Transverse colon (tissue), 4 donors: ENCODE data around the gene LYPD4. TPM values are rescaled to one million over a fixed set of nuclear protein-coding genes. Genes with fewer than 3 reads are reported as not detected.
"Not testable (repeated sequence)": the region's sequence is repeated elsewhere in the genome, so short reads cannot be mapped to it uniquely, and the experiment has no call there.

Source experiments
- DNase-seq: peaks from one replicate; pipeline ENCODE4 v3.0.0-alpha.2; 2019
- H3K27ac ChIP-seq, 4 donors: fragments of 200-600 bp; sonication (generic); 2 replicates each; pipeline ENCODE4 v1.5.1; 2016 to 2018; ENCODE audit warnings: inconsistent platforms in 4 of 4
- H3K27me3 ChIP-seq: fragments of 200-600 bp; sonication (generic); 2 replicates; pipeline ENCODE4 v1.5.1; 2017; ENCODE audit warnings: inconsistent platforms
- H3K36me3 ChIP-seq, 4 donors: fragments of 200-600 bp; sonication (generic); 2 replicates each; pipeline ENCODE4 v1.5.1; 2017 to 2019; ENCODE audit warnings: inconsistent platforms in 4 of 4
- H3K4me1 ChIP-seq, 4 donors: fragments of 200-600 bp; sonication (generic); 2 replicates each; pipeline ENCODE4 v1.5.1; 2017 to 2020; ENCODE audit warnings: inconsistent platforms in 4 of 4
- H3K4me3 ChIP-seq, 4 donors: fragments of 200-600 bp; sonication (generic); 1 replicate in 1 of 4; 2 replicates in 3 of 4; pipeline versions ENCODE4 v1.5.1 to v1.6.1; 2017 to 2019; ENCODE audit warnings: inconsistent platforms in 4 of 4
- H3K9me3 ChIP-seq, 2 donors: fragments of 200-600 bp; sonication (generic); 2 replicates each; pipeline ENCODE4 v1.5.1; 2017 to 2019; ENCODE audit warnings: inconsistent platforms in 2 of 2
- EP300 ChIP-seq: sonication (generic); formaldehyde crosslinking; IDR thresholded peaks from one replicate; pipeline ENCODE4 v1.6.1; 2017; ENCODE audit warnings: antibody characterized with exemption, low read depth
- POLR2A ChIP-seq: fragments of 450-650 bp; IDR thresholded peaks from one replicate; pipeline ENCODE4 v1.6.1; 2016; ENCODE audit warnings: antibody characterized with exemption, mild to moderate bottlenecking, moderate library complexity
- POLR2AphosphoS5 ChIP-seq, 3 donors: sonication (generic); formaldehyde crosslinking; IDR thresholded peaks; one replicate each; pipeline ENCODE4 v1.6.1; 2016; ENCODE audit warnings: antibody characterized with exemption in 3 of 3
- WGBS, 2 donors: methylation state at CpG; one replicate each; pipeline ENCODE4 v1.1.5; 2018; ENCODE audit warnings: low coverage in 1 of 2; 5-methylcytosine and 5-hydroxymethylcytosine counted together
- in situ Hi-C, 4 donors: fragments of 200-750 bp; cut with MboI; loops; one replicate each; pipeline versions ENCODE4 v1.15.0 to v1.15.1; 2017; ENCODE audit warnings: low sequenced_read_pairs in 3 of 4, low pct_ligation_motif_present in 1 of 4, low pct_unique_long_range_greater_than_20kb in 1 of 4
- intact Hi-C: fragments of 100-400 bp; cut with DNase I; formaldehyde crosslinking; loops from one replicate; pipeline ENCODE4 v1.15.1; 2023; ENCODE audit warnings: low total_unique reads
- total RNA-seq, 4 donors: library from RNA; depleted of rRNA; stranded (reverse); fragments of >200 nt; gene quantifications; one replicate each; pipeline ENCODE4 v1.1.0, GENCODE V29; 2016
- TF ChIP-seq, protein P1 (sequence below), 5 experiments: fragments of 200-600 bp in 3 of 5; fragments of 450-650 bp in 2 of 5; sonication (generic) in 3 of 5; IDR thresholded peaks; 1 replicate in 2 of 5; 2 replicates in 3 of 5; pipeline ENCODE4 v1.5.1; 2016 to 2017; ENCODE audit warnings: antibody characterized with exemption in 5 of 5, inconsistent platforms in 3 of 5, mild to moderate bottlenecking in 2 of 5, moderate library complexity in 1 of 5

The LYPD4 gene
- total RNA-seq, 4 donors from 2014 or later, result not detected

GRCh38 chr19:41876847-41877832 is 32.7 kb upstream of the LYPD4 start, which contains the start of gene CD79A:
Gene CD79A (plus strand): TSS chr19:41877279. CDS start chr19:41877305, 26 bp downstream.
- DNase-seq, result peak; percentile 67
- H3K27me3 ChIP-seq, result no peaks in the 10 kb centered on the region

GRCh38 chr19:41875973-41876372 is 31.5 kb upstream of the LYPD4 start:
- H3K27me3 ChIP-seq, H3K4me3 ChIP-seq, H3K36me3 ChIP-seq, DNase-seq, H3K9me3 ChIP-seq, intact Hi-C loops: not testable (repeated sequence)
- 67 to 71% methylated on average over 3 of the region's 3 CpGs for WGBS, 2 donors
- Histone ChIP-seq H3K4me1 (peaks cover 0 to 27% (median 3%) of the 10 kb centered on the region in 4 donors), H3K27ac (peak overlapping the region; percentile 52 to 74 (median 60))
- in situ Hi-C loops, result loop anchor here in 1 of 4 donors (10.0 kb wide), 1 partner anchor 79 kb away; the partner anchor contains the start of gene RABAC1

More at GRCh38 chr19:41876847-41877832, 32.7 kb upstream of the LYPD4 start, which contains the start of gene CD79A:
- Histone ChIP-seq H3K4me1 (peaks cover 0 to 22% (median 3%) of the 10 kb centered on the region in 4 donors), H3K27ac (peak within 1 kb of the TSS; percentile 52 to 74 (median 60)), H3K9me3 (no peaks in the 10 kb centered on the region), H3K36me3 (no peaks in the 10 kb centered on the region), H3K4me3 (peak within 1 kb of the TSS in 1 of 4 donors; percentile 18)
- 67 to 89% methylated on average over 3 to 9 of the region's 9 CpGs for WGBS, 2 donors
- no peak for TF ChIP-seq EP300
- peak in 1 of 3 donors; percentile 16 for TF ChIP-seq POLR2AphosphoS5 (IDR thresholded peaks at IDR 0.05)
- no peak for TF ChIP-seq POLR2A
- TF ChIP-seq, protein P1, sequence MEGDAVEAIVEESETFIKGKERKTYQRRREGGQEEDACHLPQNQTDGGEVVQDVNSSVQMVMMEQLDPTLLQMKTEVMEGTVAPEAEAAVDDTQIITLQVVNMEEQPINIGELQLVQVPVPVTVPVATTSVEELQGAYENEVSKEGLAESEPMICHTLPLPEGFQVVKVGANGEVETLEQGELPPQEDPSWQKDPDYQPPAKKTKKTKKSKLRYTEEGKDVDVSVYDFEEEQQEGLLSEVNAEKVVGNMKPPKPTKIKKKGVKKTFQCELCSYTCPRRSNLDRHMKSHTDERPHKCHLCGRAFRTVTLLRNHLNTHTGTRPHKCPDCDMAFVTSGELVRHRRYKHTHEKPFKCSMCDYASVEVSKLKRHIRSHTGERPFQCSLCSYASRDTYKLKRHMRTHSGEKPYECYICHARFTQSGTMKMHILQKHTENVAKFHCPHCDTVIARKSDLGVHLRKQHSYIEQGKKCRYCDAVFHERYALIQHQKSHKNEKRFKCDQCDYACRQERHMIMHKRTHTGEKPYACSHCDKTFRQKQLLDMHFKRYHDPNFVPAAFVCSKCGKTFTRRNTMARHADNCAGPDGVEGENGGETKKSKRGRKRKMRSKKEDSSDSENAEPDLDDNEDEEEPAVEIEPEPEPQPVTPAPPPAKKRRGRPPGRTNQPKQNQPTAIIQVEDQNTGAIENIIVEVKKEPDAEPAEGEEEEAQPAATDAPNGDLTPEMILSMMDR (IDR thresholded peaks at IDR 0.05), result no peak
- in situ Hi-C loops, result loop anchor here in 1 of 4 donors (10.0 kb wide), 1 partner anchor 78 kb away; the partner anchor contains the start of gene RABAC1
- intact Hi-C loops, result no loop called here

- WGBS, 2 donors, result 41 to 56% methylated on average over 13 to 18 of the region's 18 CpGs
- peaks cover 4 to 56% (median 22%) of the 10 kb centered on the region in 4 donors for H3K4me1 ChIP-seq
- peak overlapping the region; percentile 42 to 60 (median 52) for H3K27ac ChIP-seq
- in situ Hi-C loops, result loop anchor here in 3 of 4 donors (5.0 to 10.0 kb wide), 3 partner anchors 74 to 82 kb away; partner anchors contain the start of gene RABAC1 (in 1 of the 3)
- intact Hi-C loops, result loop anchor here (5.0 kb wide), 1 partner anchor 84 kb away; the partner anchor contains the start of gene RABAC1
- H3K36me3 ChIP-seq, result peaks cover 0 to 17% (median 7%) of the 10 kb centered on the region in 4 donors
- peak in 1 of 3 donors; percentile 5 for TF ChIP-seq POLR2AphosphoS5 (IDR thresholded peaks at IDR 0.05)
- TF ChIP-seq, protein P1 (IDR thresholded peaks at IDR 0.05), result peak; percentile 60 to 84 (median 74)
- TF ChIP-seq EP300, result no peak
- peak; percentile 6 for TF ChIP-seq POLR2A
- DNase-seq, result peak; percentile 87
- H3K4me3 ChIP-seq, result no peak overlapping the region
- H3K9me3 ChIP-seq, result no peaks in the 10 kb centered on the region
- H3K27me3 ChIP-seq, result no peaks in the 10 kb centered on the region
Observed at GRCh38 chr19:41872775-41873647, 28.5 kb upstream of the LYPD4 start.

- H3K4me3 ChIP-seq, result no peak overlapping the region
Observed at GRCh38 chr19:41872384-41872774, 27.9 kb upstream of the LYPD4 start.

More at GRCh38 chr19:41872384-41872774, 27.9 kb upstream of the LYPD4 start:
- no peak for TF ChIP-seq POLR2A
- TF ChIP-seq, protein P1 (IDR thresholded peaks at IDR 0.05), result no peak
- TF ChIP-seq POLR2AphosphoS5 (IDR thresholded peaks at IDR 0.05), result no peak
- no peak for TF ChIP-seq EP300
- no peak for DNase-seq
- WGBS, 2 donors, result 89 to 90% methylated on average over 9 to 12 of the region's 12 CpGs
- no peaks in the 10 kb centered on the region for H3K27me3 ChIP-seq
- H3K4me1 ChIP-seq, result peaks cover 10 to 62% (median 23%) of the 10 kb centered on the region in 4 donors
- intact Hi-C loops, result loop anchor here (5.0 kb wide), 1 partner anchor 85 kb away; the partner anchor contains the start of gene RABAC1
- no peaks in the 10 kb centered on the region for H3K9me3 ChIP-seq
- H3K27ac ChIP-seq, result peak overlapping the region; percentile 48 to 78 (median 58)
- in situ Hi-C loops, result loop anchor here in 3 of 4 donors (5.0 to 10.0 kb wide), 3 partner anchors 75 to 82 kb away; partner anchors contain the start of gene RABAC1 (in 1 of the 3)
- H3K36me3 ChIP-seq, result peaks cover 0 to 17% (median 7%) of the 10 kb centered on the region in 4 donors
